Endothelial cell of umbilical vein (primary cell): ENCODE results near the gene MAK.

Experiments
- EZH2 ChIP-seq: IDR thresholded peaks from 2 replicates; pipeline ENCODE4 v1.6.1; 2012; ENCODE audit warnings: borderline replicate concordance, low read depth, mild to moderate bottlenecking, moderate library complexity, low read length, inconsistent platforms; ENCODE audit not compliant: severe bottlenecking
- MYC ChIP-seq: IDR thresholded peaks from one replicate; pipeline ENCODE4 v1.6.1; 2011; ENCODE audit warnings: mild to moderate bottlenecking, low read depth, low read length
- POLR2A ChIP-seq: IDR thresholded peaks from 2 replicates; pipeline ENCODE4 v1.6.1; 2012; ENCODE audit warnings: low read depth, mild to moderate bottlenecking, control low read depth, low read length
- POLR2AphosphoS5 ChIP-seq: IDR thresholded peaks from 2 replicates; pipeline ENCODE4 v1.6.1; 2012; ENCODE audit warnings: low read depth, mild to moderate bottlenecking, control low read depth, low read length, moderate library complexity; ENCODE audit not compliant: insufficient read depth
- TF ChIP-seq, protein P1 (sequence below), 2 donors: IDR thresholded peaks; 1 replicate in 1 of 2; 2 replicates in 1 of 2; pipeline ENCODE4 v1.5.1; 2011; ENCODE audit warnings: low read length in 2 of 2, mild to moderate bottlenecking in 2 of 2, moderate library complexity in 2 of 2, control low read depth in 1 of 2, inconsistent platforms in 1 of 2, low read depth in 1 of 2; ENCODE audit not compliant: insufficient read depth in 1 of 2; ENCODE audit errors: extremely low read depth in 1 of 2
- TF ChIP-seq, protein P2 (sequence below): IDR thresholded peaks from 2 replicates; pipeline ENCODE4 v1.6.1; 2011; ENCODE audit not compliant: insufficient read depth, insufficient read length

DNA sequence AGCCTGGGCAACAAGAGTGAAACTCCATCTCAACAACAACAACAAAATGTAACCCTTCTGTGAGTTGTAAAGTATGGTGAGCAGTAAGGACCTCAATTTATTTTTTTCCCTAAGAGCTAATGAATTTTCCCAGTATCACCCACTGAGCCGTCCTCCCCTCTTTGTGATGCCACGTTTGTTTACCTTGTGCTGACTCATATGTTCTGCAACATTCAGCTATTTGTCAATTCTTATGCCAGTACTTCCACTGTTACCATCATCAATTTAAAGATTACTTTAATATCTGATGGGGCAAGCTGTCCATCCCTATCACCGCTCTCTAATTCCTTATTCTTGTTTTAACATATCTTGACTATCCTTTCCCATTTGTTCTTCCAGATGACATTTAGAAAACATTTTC is 37.5 kb downstream of the MAK start:
- TF ChIP-seq POLR2AphosphoS5 (no peak), POLR2A (no peak), EZH2 (no peak), MYC (no peak)
- TF ChIP-seq, protein P1, sequence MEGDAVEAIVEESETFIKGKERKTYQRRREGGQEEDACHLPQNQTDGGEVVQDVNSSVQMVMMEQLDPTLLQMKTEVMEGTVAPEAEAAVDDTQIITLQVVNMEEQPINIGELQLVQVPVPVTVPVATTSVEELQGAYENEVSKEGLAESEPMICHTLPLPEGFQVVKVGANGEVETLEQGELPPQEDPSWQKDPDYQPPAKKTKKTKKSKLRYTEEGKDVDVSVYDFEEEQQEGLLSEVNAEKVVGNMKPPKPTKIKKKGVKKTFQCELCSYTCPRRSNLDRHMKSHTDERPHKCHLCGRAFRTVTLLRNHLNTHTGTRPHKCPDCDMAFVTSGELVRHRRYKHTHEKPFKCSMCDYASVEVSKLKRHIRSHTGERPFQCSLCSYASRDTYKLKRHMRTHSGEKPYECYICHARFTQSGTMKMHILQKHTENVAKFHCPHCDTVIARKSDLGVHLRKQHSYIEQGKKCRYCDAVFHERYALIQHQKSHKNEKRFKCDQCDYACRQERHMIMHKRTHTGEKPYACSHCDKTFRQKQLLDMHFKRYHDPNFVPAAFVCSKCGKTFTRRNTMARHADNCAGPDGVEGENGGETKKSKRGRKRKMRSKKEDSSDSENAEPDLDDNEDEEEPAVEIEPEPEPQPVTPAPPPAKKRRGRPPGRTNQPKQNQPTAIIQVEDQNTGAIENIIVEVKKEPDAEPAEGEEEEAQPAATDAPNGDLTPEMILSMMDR (IDR thresholded peaks at IDR 0.05; ENCODE audit: extremely low read depth in 1 of 2, insufficient read depth in 1 of 2, low read depth in 1 of 2, low read length in 2 of 2), result no peak
- TF ChIP-seq, protein P2, sequence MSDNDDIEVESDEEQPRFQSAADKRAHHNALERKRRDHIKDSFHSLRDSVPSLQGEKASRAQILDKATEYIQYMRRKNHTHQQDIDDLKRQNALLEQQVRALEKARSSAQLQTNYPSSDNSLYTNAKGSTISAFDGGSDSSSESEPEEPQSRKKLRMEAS, result no peak
